Effector memory CD8-positive, alpha-beta T cell (primary cell): ENCODE measurements around the gene CLEC17A.
"Not testable (repeated sequence)": the region's sequence is repeated elsewhere in the genome, so short reads cannot be mapped to it uniquely, and the experiment has no call there.

Experiments used
- ATAC-seq: fragments of 150-1000 bp; cut with Tn5 transposase; replicated peaks from 2 replicates; pipeline ENCODE4 v1.10.0; 2021; ENCODE audit warnings: mild to moderate bottlenecking, moderate library complexity
- DNase-seq, 3 experiments: peaks; one replicate each; pipeline ENCODE4 v3.0.0; 2021
- H3K27ac Mint-ChIP-seq, 2 donors: one replicate each; pipeline ENCODE4 v1.8.0; 2022; ENCODE audit warnings: mild to moderate bottlenecking in 2 of 2, mixed read lengths in 2 of 2, moderate library complexity in 2 of 2
- H3K27me3 Mint-ChIP-seq, 2 donors: one replicate each; pipeline ENCODE4 v1.8.0; 2022; ENCODE audit warnings: mixed read lengths in 2 of 2
- H3K36me3 Mint-ChIP-seq: one replicate; pipeline ENCODE4 v1.8.0; 2022; ENCODE audit warnings: mild to moderate bottlenecking, moderate library complexity, mixed read lengths; ENCODE audit not compliant: insufficient read depth
- H3K4me1 Mint-ChIP-seq, 2 donors: one replicate each; pipeline ENCODE4 v1.8.0; 2022; ENCODE audit warnings: low read depth in 2 of 2, mixed read lengths in 2 of 2
- H3K4me3 Mint-ChIP-seq, 2 donors: one replicate each; pipeline ENCODE4 v1.8.0; 2022; ENCODE audit warnings: mild to moderate bottlenecking in 2 of 2, mixed read lengths in 2 of 2, moderate library complexity in 2 of 2
- H3K9me3 Mint-ChIP-seq, 2 donors: one replicate each; pipeline ENCODE4 v1.8.0; 2022; ENCODE audit warnings: mixed read lengths in 2 of 2

CLEC17A gene

DNA sequence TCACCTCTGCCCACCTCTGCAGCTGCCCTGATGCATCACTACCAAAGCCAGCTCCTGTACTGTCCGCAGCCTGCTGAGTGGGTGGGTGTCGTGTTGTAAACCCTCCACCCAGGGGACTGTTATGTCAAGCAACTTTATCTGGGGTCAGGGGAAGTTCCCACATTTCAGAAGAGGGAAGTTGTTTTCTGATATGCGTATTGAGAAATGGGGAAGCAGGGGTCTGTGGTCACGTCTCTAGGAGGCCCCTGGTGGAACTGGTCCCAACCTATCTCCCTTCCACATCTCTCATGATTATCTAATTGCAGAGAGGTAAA is 31.2 kb downstream of the CLEC17A start:
- H3K4me3 Mint-ChIP-seq = peak overlapping the region in 1 of 2 donors; percentile 8
- H3K27ac Mint-ChIP-seq = no peak overlapping the region
- DNase-seq (no peak), ATAC-seq (peak; percentile 58)
- no peaks in the 10 kb centered on the region for H3K36me3 Mint-ChIP-seq
- peaks cover 0 to 1% of the 10 kb centered on the region in 2 donors for H3K9me3 Mint-ChIP-seq
- H3K4me1 Mint-ChIP-seq = peaks cover 0 to 5% of the 10 kb centered on the region in 2 donors
- peaks cover 6 to 21% of the 10 kb centered on the region in 2 donors for H3K27me3 Mint-ChIP-seq

DNA sequence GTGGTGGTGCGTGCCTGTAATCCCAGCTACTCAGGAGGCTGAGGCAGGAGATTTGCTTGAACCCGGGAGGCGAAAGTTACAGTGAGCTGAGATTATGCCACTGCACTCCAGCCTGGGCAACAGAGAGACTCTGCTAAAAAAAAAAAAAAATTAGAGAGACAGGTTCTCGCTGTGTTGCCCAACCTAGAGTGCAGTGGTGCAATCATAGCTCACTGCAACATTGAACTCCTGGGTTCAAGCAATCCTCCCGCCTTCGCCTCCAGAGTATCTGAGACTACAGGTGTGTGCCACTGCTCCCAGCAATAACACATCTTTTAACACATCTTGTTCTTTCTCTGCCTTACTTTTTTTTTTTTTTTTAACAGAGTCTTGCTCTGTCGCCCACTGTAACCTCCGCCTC is 32.7 kb downstream of the CLEC17A start:
- DNase-seq = no peak
- no peak for ATAC-seq
- H3K4me1 Mint-ChIP-seq = peaks cover 0 to 5% of the 10 kb centered on the region in 2 donors
- H3K27ac Mint-ChIP-seq = no peak overlapping the region
- H3K9me3 Mint-ChIP-seq = peaks cover 0 to 1% of the 10 kb centered on the region in 2 donors
- H3K36me3 Mint-ChIP-seq = no peaks in the 10 kb centered on the region
- peaks cover 6 to 15% of the 10 kb centered on the region in 2 donors for H3K27me3 Mint-ChIP-seq
- no peak overlapping the region for H3K4me3 Mint-ChIP-seq

DNA sequence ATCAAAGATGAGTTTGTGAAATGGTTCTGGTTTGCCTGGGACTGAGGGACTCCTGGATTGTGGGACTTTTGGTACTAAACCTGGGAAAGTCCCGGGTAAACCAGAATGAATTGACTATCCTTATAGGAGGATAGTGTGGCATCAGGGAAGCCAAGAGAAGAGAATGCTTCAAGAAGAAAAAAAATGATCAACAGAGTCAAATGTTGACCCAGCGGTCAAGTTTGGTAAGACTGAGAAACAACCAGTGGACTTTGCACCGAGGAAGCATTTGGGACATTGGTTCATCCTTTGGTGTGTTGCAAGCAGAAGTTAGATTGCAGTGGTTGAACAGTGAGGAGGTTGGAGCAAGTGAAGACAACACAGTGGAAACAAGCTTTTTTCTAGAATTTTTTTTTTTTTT is 33.5 kb downstream of the CLEC17A start:
- H3K4me3 Mint-ChIP-seq = no peak overlapping the region
- H3K27me3 Mint-ChIP-seq = peaks cover 6 to 15% of the 10 kb centered on the region in 2 donors
- H3K4me1 Mint-ChIP-seq = peaks cover 0 to 3% of the 10 kb centered on the region in 2 donors
- no peak overlapping the region for H3K27ac Mint-ChIP-seq
- no peaks in the 10 kb centered on the region for H3K36me3 Mint-ChIP-seq
- no peak for ATAC-seq
- H3K9me3 Mint-ChIP-seq = peaks cover 0 to 1% of the 10 kb centered on the region in 2 donors
- no peak for DNase-seq

DNA sequence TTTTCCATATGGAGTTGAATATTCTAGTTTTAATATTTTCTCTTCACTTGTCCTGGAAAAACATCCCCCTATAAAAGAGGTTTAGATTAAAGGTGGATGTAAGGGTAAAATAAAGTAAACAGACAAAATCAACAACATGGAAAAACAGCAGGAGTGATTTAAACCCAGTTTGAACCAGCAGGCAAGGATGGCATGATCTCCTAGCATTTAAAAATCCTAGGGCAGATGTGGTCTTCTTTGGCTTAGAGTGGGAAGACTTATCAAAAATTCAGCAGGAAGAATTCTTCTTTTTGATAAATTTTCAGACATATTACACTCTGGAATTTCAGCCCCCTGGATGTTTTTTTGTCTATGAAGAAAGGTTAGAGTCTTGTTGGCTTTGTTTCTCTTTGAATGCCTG is 36.5 kb downstream of the CLEC17A start:
- DNase-seq (no peak), ATAC-seq (no peak)
- peaks cover under 1% of the 10 kb centered on the region for H3K36me3 Mint-ChIP-seq
- peaks cover 6 to 15% of the 10 kb centered on the region in 2 donors for H3K27me3 Mint-ChIP-seq
- H3K4me1 Mint-ChIP-seq = no peaks in the 10 kb centered on the region
- H3K27ac Mint-ChIP-seq = no peak overlapping the region
- peaks cover 0 to 1% of the 10 kb centered on the region in 2 donors for H3K9me3 Mint-ChIP-seq
- H3K4me3 Mint-ChIP-seq = no peak overlapping the region

DNA sequence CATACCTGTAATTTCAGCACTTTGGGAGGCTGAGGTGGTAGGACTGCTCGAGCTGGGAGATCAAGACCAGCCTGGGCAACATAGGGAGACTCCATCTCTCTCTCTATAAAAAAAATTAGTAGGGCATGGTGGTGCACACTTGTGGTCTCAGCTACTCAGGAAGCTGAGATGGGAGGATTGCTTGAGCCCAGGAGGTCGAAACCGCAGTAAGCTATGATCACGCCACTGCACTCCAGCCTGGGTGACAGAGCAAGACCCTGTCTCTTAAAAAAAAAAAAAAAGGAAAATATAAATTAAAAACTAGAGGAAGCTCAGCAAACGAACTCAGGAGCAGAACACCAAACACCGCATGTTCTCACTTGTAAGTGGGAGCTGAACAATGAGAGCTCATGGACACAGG is 41.6 kb downstream of the CLEC17A start:
- not testable (repeated sequence) for H3K36me3 Mint-ChIP-seq, H3K4me3 Mint-ChIP-seq, ATAC-seq, H3K27me3 Mint-ChIP-seq, H3K4me1 Mint-ChIP-seq, H3K27ac Mint-ChIP-seq, H3K9me3 Mint-ChIP-seq, DNase-seq

DNA sequence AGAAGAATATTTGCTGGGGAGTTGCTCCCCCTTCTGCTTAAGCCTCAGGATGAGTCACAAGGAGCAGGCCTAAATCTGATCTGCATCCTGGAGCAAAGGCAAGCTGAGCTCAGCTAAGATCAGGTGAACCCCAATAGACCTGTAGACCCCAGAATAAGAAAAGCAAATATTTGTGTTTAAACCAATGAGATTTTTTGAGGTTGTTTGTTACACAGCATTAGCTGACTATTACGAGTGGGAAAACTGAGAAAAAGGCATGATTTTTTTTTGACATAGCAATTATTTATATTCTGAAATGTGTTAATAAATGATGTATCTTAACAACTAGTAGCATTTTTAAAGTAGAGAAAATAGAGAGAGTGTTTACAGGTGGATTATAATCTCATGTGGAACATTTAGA is 46.7 kb downstream of the CLEC17A start:
- peaks cover 0 to 9% of the 10 kb centered on the region in 2 donors for H3K27me3 Mint-ChIP-seq
- H3K9me3 Mint-ChIP-seq = peaks cover 0 to 2% of the 10 kb centered on the region in 2 donors
- H3K4me3 Mint-ChIP-seq = no peak overlapping the region
- DNase-seq (no peak), ATAC-seq (no peak)
- H3K27ac Mint-ChIP-seq = no peak overlapping the region
- H3K36me3 Mint-ChIP-seq = peaks cover 4% of the 10 kb centered on the region
- H3K4me1 Mint-ChIP-seq = peaks cover 0 to 3% of the 10 kb centered on the region in 2 donors

DNA sequence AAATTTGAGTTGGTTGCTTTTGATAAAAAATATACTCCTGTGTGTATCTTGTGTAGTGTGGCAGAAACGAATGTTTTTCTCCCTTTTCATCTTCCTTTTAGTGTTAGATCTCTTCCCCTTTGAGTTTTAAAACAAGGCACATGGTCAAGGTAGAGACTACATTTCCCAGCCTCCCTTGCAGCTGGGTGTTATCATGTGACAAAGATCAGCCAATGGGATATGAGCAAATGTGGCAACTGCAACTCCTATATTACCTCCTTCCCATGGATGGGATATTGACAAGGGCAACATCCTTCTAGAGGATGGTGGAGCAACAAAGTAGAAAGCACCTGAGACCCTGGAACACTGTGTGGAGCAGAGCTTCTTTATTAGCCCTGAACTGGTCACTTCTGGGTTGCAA is 49.4 kb downstream of the CLEC17A start:
- Mint-ChIP-seq H3K27ac (no peak overlapping the region), H3K36me3 (no peaks in the 10 kb centered on the region), H3K27me3 (peaks cover 0 to 12% of the 10 kb centered on the region in 2 donors), H3K9me3 (peaks cover 0 to 2% of the 10 kb centered on the region in 2 donors), H3K4me1 (peaks cover 0 to 3% of the 10 kb centered on the region in 2 donors), H3K4me3 (no peak overlapping the region)
- DNase-seq (no peak), ATAC-seq (no peak)

DNA sequence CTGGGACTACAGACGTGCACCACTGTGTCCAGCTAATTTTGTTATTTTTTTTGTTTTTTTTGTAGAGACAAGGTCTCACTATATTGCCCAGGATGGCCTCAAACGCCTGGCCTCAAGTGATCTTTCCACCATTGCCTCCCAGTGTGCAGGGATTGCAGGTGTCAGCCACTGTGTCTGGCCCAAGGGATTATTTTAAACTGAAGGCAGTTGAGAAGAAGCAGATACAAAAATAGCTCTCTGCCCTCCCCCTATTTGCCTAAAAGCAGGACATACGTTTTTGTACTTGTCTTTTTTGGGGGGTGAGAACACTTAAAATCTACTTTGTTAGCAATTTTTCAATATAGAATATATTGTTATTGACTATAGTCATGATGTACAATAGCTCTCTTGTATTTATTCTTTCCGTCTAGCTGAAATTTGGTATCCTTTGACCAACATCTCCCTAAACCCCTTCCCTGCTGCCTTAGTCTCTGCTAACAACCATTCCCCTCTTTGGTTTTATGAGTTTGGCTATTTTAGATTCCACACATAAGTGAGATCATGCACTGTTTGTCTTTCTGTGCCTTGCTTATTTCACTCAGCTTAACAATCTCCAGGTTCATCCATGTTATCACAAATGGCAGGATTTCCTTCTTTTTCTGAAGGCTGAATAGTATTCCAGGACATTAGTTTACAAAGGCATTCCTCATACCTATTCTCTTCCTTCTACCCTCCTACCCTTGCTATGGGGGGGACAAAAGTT is 56.8 kb downstream of the CLEC17A start:
- DNase-seq = no peak
- peaks cover 0 to 9% of the 10 kb centered on the region in 2 donors for H3K9me3 Mint-ChIP-seq
- no peak overlapping the region for H3K4me3 Mint-ChIP-seq
- H3K36me3 Mint-ChIP-seq = peaks cover 6% of the 10 kb centered on the region
- H3K27me3 Mint-ChIP-seq = peaks cover 12 to 38% of the 10 kb centered on the region in 2 donors
- no peak for ATAC-seq
- no peaks in the 10 kb centered on the region for H3K4me1 Mint-ChIP-seq
- H3K27ac Mint-ChIP-seq = no peak overlapping the region

DNA sequence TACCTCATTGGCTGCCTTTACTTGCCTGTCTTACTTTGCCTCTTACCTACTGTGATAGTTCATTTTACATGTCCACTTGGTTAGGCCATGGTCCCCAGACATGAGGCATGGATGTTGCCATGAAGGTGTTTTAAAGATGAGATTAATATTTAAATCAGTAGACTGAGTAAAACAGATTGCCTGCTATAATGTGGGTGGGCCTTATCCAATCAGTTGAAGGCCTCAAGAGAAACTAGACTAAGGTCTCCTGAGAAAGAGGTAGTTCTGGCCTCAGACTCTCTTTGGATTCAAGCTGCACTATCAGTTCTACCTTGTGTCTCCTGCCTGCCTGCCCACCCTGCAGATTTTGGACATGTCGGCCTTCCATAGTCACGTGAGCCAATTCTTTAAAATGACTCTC is 65.6 kb downstream of the CLEC17A start:
- peaks cover 30 to 44% of the 10 kb centered on the region in 2 donors for H3K27me3 Mint-ChIP-seq
- no peak overlapping the region for H3K27ac Mint-ChIP-seq
- peaks cover 10% of the 10 kb centered on the region for H3K36me3 Mint-ChIP-seq
- H3K4me3 Mint-ChIP-seq = no peak overlapping the region
- H3K4me1 Mint-ChIP-seq = peaks cover 0 to 6% of the 10 kb centered on the region in 2 donors
- no peak for ATAC-seq
- DNase-seq = no peak
- H3K9me3 Mint-ChIP-seq = peaks cover 0 to 3% of the 10 kb centered on the region in 2 donors

DNA sequence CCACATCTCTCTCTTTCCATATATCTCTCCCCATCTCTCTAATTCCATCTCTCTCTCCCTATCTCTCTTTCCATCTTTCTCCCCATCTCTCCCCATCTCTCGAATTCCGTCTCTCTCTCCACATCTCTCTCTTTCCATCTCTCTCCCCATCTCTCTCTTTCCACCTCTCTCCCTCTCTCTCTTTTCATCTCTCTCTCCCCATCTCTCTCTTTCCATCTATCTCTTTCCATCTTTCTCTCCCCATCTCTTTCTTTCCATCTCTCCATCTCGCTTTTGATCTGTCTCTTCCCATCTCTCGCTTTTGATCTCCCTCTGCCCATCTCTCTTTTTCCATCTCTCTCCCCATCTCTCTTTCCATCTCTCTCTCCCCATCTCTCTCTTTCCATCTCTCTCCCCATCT is 66.1 kb downstream of the CLEC17A start:
- Mint-ChIP-seq H3K36me3 (peaks cover 10% of the 10 kb centered on the region), H3K27ac (no peak overlapping the region), H3K4me1 (peaks cover 0 to 6% of the 10 kb centered on the region in 2 donors), H3K27me3 (peaks cover 30 to 44% of the 10 kb centered on the region in 2 donors), H3K9me3 (peaks cover 0 to 3% of the 10 kb centered on the region in 2 donors), H3K4me3 (no peak overlapping the region)
- ATAC-seq = no peak
- DNase-seq = no peak

DNA sequence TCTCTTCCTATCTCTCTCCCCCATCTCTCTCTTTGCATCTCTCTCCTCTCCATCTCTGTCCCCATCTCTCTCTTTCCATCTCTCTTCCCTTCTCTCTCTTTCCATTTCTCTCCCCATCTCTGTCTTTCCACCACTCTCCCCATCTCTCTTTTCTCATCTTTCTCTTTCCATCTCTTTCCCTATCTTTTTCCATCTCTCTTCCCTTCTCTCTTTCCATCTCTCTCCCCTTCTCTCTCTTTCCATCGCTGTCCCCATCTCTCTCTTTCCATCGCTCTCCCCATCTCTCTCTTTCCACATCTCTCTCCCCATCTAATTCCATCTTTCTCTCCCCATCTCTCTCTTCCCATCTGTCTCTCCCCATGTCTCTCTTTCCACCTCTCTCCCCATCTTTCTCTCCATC is 67.3 kb downstream of the CLEC17A start:
- H3K9me3 Mint-ChIP-seq = peaks cover 0 to 3% of the 10 kb centered on the region in 2 donors

DNA sequence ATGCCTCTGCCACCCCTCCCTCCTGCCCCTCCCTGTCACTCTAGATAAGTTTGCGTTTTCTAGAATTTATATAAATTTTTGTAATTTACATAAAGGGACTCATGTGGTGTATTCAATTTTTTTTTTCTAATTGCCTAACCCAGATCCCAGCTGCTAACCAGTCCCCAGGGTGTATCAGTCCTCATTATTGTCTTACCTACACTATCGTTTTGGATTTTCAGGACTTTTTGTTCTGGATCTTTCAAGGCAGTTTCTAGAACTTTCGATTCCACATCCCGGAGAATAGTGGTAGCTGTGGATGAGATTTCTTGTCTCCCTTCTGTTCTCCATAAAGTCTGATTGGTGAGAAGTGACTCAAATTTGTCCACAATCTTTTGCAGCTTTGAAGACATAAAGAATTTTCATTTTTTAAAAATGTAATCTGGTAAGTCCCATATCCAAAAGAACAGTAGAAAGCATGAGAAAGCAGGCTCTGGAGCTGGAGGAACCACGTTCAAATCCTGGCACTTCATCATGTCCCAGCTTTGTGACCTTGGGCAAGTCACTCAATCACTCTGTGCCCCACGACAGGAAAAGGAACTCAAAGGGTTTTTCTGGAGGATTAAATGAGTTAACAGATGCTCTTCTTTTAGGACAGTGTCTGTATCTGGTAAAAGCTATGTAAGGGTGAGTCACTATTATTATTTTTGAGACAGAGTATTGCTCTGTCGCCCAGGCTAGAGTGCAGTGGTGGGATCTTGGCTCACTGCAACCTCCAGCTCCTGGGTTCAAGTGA is 72.1 kb downstream of the CLEC17A start:
- no peaks in the 10 kb centered on the region for H3K4me1 Mint-ChIP-seq
- H3K27ac Mint-ChIP-seq = no peak overlapping the region
- no peak overlapping the region for H3K4me3 Mint-ChIP-seq
- H3K27me3 Mint-ChIP-seq = peaks cover 25 to 30% of the 10 kb centered on the region in 2 donors
- peaks cover 0 to 1% of the 10 kb centered on the region in 2 donors for H3K9me3 Mint-ChIP-seq
- H3K36me3 Mint-ChIP-seq = no peaks in the 10 kb centered on the region
- DNase-seq (no peak), ATAC-seq (no peak)

More for the DNA sequence above, 67.3 kb downstream of the CLEC17A start:
- Mint-ChIP-seq H3K36me3 (peaks cover 10% of the 10 kb centered on the region), H3K4me3 (no peak overlapping the region), H3K27ac (no peak overlapping the region), H3K27me3 (peaks cover 30 to 44% of the 10 kb centered on the region in 2 donors), H3K4me1 (peaks cover 0 to 6% of the 10 kb centered on the region in 2 donors)
- ATAC-seq (no peak), DNase-seq (no peak)

DNA sequence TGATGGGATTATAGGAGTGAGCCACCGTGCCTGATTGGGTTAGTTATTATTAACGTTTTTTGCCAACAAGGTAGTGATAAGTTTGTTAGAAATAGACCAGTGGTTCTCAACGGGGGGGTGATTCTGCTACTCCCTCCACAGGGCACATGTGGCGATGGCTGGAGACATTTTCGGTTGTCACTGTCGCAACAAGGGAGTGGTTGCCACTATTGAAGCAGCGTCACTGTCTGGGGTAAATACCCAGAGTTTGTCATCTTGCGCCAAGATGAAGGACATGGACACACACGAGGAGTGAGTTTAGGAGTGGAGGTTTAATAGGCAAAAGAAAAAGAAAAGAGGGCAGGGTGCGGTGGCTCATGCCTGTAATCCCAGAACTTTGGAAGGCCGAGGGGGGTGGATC is 72.8 kb downstream of the CLEC17A start:
- H3K4me3 Mint-ChIP-seq = no peak overlapping the region
- peaks cover 22 to 28% of the 10 kb centered on the region in 2 donors for H3K27me3 Mint-ChIP-seq
- no peak overlapping the region for H3K27ac Mint-ChIP-seq
- H3K4me1 Mint-ChIP-seq = no peaks in the 10 kb centered on the region
- ATAC-seq (no peak), DNase-seq (no peak)
- H3K9me3 Mint-ChIP-seq = no peaks in the 10 kb centered on the region
- no peaks in the 10 kb centered on the region for H3K36me3 Mint-ChIP-seq
